ENCODE data around the gene POU2AF1. TPM values are rescaled to one million over a fixed set of nuclear protein-coding genes. Genes with fewer than 3 reads are reported as not detected.

The POU2AF1 gene
- total and polyA plus RNA-seq, 2 of the 13 experiments (the other 11 are each of a cell fraction or from before 2014, with no cell fraction given) = 1.9 to 3.6 TPM

DNA sequence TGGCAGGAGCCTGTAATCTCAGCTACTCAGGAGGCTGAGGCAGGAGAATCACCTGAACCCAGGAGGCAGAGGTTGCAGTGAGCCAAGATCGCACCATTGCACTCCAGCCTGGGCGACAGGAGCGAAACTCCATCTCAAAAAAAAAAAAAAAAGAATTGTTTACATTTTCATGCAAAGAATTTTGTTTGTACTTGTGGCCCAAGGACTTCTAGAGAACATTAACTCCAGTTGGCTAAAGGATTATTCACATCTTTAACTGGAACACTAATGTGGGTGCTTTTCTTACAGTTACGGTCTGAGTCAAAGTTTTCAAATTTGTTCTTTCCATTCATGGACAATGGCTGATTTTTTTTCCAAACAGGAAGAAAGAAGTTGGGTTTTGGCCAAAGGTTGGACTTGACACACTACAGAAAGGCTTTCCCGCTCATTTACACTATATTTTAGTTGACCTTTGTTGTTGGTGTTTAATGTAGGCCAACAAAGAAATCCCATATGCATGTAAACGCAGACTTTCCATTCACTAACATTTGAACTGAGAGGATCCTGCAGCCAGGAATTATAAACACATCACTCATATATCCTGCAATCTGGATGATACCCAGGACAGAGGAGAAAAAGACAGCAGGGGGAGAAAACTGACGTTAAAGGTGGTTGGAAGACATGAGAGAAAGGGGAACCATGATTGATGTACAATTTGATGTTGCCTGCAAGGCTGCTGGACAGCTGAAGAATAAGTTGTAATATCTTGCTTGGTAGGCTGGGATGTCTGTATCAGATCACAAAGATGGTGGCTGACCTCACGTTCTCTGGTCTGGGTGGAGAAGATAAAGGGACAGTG, 13.1 kb downstream of the POU2AF1 start (continued):
- TF ChIP-seq, protein P1, sequence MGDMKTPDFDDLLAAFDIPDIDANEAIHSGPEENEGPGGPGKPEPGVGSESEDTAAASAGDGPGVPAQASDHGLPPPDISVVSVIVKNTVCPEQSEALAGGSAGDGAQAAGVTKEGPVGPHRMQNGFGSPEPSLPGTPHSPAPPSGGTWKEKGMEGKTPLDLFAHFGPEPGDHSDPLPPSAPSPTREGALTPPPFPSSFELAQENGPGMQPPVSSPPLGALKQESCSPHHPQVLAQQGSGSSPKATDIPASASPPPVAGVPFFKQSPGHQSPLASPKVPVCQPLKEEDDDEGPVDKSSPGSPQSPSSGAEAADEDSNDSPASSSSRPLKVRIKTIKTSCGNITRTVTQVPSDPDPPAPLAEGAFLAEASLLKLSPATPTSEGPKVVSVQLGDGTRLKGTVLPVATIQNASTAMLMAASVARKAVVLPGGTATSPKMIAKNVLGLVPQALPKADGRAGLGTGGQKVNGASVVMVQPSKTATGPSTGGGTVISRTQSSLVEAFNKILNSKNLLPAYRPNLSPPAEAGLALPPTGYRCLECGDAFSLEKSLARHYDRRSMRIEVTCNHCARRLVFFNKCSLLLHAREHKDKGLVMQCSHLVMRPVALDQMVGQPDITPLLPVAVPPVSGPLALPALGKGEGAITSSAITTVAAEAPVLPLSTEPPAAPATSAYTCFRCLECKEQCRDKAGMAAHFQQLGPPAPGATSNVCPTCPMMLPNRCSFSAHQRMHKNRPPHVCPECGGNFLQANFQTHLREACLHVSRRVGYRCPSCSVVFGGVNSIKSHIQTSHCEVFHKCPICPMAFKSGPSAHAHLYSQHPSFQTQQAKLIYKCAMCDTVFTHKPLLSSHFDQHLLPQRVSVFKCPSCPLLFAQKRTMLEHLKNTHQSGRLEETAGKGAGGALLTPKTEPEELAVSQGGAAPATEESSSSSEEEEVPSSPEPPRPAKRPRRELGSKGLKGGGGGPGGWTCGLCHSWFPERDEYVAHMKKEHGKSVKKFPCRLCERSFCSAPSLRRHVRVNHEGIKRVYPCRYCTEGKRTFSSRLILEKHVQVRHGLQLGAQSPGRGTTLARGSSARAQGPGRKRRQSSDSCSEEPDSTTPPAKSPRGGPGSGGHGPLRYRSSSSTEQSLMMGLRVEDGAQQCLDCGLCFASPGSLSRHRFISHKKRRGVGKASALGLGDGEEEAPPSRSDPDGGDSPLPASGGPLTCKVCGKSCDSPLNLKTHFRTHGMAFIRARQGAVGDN (CRISPR knock-in tag; IDR thresholded peaks at IDR 0.05) = peak; percentile 57; the same call in 1 of the 2 replicates
- TF ChIP-seq SMYD3 (CRISPR knock-in tag; IDR thresholded peaks at IDR 0.05) (0 out of 2 replicates have a peak, but pooled peaks have one; percentile 68), TBX2 (CRISPR knock-in tag; IDR thresholded peaks at IDR 0.05; ENCODE audit: borderline replicate concordance) (peak; percentile 96), HNF4A (CRISPR knock-in tag; IDR thresholded peaks at IDR 0.05) (peak; percentile 60), HNF4G (IDR thresholded peaks at IDR 0.05; ENCODE audit: borderline replicate concordance, low read depth, low read length) (peak; percentile 70; the same call in 1 of the 2 replicates), HNF4G (CRISPR knock-in tag; IDR thresholded peaks at IDR 0.05; ENCODE audit: borderline replicate concordance, low read depth) (no peak), BCL6 (CRISPR knock-in tag; IDR thresholded peaks at IDR 0.05) (peak; percentile 58), ZNF124 (CRISPR knock-in tag; IDR thresholded peaks at IDR 0.05) (0 out of 2 replicates have a peak, but pooled peaks have one; percentile 26), ELF3 (CRISPR knock-in tag; IDR thresholded peaks at IDR 0.05) (peak; percentile 83; the same call in 1 of the 2 replicates), LCORL (IDR thresholded peaks at IDR 0.05) (no peak), LCORL (CRISPR knock-in tag; IDR thresholded peaks at IDR 0.05) (peak; percentile 68), NKX3-1 (CRISPR knock-in tag; IDR thresholded peaks at IDR 0.05) (peak; percentile 45; the same call in 1 of the 2 replicates), ZFX (CRISPR knock-in tag; IDR thresholded peaks at IDR 0.05; ENCODE audit: low read depth) (0 out of 2 replicates have a peak, but pooled peaks have one; percentile 33), TEAD3 (CRISPR knock-in tag; optimal IDR thresholded peaks at IDR 0.05; ENCODE audit: borderline replicate concordance) (peak; percentile 59), WIZ (CRISPR knock-in tag; IDR thresholded peaks at IDR 0.05) (0 out of 2 replicates have a peak, but pooled peaks have one; percentile 27), ZNF264 (CRISPR knock-in tag; IDR thresholded peaks at IDR 0.05) (peak; percentile 59; the same call in 1 of the 2 replicates), ZSCAN9 (CRISPR knock-in tag; IDR thresholded peaks at IDR 0.05; ENCODE audit: borderline replicate concordance) (peak; percentile 24; the same call in 1 of the 2 replicates), JUN (CRISPR knock-in tag; IDR thresholded peaks at IDR 0.05) (peak; percentile 60; the same call in 1 of the 2 replicates), CREB1 (IDR thresholded peaks at IDR 0.05) (no peak), CREB1 (CRISPR knock-in tag; IDR thresholded peaks at IDR 0.05) (peak; percentile 59; the same call in 1 of the 2 replicates), SIX1 (CRISPR knock-in tag; IDR thresholded peaks at IDR 0.05; ENCODE audit: borderline replicate concordance) (peak; percentile 66), HMG20A (CRISPR knock-in tag; IDR thresholded peaks at IDR 0.05; ENCODE audit: borderline replicate concordance) (peak; percentile 76; the same call in 1 of the 2 replicates), FOXP1 (IDR thresholded peaks at IDR 0.05) (0 out of 2 replicates have a peak, but pooled peaks have one; percentile 54), FOXP1 (CRISPR knock-in tag; IDR thresholded peaks at IDR 0.05) (peak; percentile 88), KDM1A (CRISPR knock-in tag; IDR thresholded peaks at IDR 0.05) (0 out of 2 replicates have a peak, but pooled peaks have one; percentile 17)
- TF ChIP-seq, protein P2, sequence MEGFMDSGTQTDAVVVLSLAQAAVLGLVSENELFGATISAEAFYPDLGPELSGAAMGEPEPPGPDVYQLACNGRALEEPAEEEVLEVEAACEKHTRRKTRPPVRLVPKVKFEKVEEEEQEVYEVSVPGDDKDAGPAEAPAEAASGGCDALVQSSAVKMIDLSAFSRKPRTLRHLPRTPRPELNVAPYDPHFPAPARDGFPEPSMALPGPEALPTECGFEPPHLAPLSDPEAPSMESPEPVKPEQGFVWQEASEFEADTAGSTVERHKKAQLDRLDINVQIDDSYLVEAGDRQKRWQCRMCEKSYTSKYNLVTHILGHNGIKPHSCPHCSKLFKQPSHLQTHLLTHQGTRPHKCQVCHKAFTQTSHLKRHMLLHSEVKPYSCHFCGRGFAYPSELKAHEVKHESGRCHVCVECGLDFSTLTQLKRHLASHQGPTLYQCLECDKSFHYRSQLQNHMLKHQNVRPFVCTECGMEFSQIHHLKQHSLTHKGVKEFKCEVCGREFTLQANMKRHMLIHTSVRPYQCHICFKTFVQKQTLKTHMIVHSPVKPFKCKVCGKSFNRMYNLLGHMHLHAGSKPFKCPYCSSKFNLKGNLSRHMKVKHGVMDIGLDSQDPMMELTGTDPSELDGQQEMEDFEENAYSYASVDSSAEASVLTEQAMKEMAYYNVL (CRISPR knock-in tag; IDR thresholded peaks at IDR 0.05; ENCODE audit: borderline replicate concordance) = peak; percentile 91
